ENCODE measurements around the gene AKAP14.
"Not testable (repeated sequence)": the region's sequence is repeated elsewhere in the genome, so short reads cannot be mapped to it uniquely, and the experiment has no call there.

The AKAP14 gene

DNA sequence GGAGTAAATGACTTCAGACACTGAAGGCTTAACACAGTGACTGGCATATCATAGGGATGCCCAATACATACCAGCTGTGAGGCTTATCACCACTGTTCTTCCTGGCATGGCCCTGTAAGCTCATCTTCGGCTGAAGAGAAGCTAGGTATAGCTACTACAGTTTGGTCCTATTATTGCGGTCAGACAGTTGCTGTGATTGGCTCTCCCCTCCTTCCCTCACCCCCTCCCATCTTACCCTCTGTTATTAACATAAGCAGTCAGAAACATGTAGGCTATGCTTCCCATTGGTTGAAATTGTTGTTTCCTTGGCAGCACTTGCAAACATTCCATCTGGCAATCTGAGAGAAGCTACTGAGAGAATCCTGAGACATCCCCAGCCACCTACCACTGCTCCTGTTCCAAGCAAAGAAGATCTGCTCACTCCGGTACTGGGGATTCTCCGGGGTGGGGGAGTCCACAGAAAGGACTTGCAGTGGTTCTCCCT is at the start of gene AKAP14:
Gene AKAP14 (plus strand): TSS at position 51 of the 484 bp plus-strand sequence. CDS start 7,331 bp downstream, outside the sequence.
- DNase-seq: no peak

DNA sequence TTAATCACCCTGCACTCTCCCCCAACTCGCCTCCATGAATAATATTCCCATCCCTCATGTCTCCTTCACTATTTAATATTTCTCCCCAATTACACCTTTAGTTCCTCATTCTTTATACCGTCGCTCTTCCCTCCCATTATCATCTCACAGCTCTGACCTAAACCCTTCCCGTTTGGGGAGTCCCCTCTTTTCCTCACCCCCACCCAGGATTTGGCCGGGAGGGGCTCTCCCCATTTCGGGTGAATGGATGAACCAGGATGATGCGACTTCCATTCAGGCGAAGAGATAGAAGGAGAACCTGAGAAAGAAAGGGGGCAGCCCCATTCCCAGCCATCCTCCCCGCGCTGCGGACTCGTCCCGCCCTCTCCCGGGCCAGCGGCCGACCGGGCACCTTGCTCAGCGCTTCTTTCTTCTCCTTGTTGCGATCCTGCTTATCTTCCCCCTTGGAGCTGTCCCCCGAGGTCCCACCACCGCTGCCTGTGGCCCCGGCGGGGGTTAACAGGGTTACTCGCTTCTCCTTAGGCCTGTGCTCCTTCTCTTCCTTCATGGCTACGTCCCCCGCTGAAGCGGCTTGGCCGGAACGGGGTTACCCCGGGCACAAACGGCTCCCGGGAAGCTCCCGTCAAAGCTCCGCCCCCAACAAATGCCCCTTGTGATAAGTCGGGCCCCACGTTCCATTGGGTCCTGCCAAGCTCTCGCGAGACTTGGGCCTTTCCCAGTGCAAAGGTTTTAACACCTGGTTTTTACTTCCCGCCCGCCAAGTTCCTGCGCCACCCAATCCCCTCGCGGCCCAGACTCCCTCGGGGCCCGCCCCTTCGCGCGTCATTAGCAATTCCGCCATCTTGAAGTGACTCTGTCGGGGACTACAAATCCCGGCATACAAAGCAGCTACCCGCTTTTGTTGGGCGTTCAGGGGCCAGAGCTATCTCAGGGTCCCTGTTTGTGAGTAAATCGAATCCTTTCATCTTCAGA is 43.0 kb upstream of the AKAP14 start, which contains the start of gene UPF3B:
Gene UPF3B (minus strand): TSS at position 582 of the 972 bp plus-strand sequence. CDS start 35 bp downstream, at position 547.
- DNase-seq: peak; percentile 93

DNA sequence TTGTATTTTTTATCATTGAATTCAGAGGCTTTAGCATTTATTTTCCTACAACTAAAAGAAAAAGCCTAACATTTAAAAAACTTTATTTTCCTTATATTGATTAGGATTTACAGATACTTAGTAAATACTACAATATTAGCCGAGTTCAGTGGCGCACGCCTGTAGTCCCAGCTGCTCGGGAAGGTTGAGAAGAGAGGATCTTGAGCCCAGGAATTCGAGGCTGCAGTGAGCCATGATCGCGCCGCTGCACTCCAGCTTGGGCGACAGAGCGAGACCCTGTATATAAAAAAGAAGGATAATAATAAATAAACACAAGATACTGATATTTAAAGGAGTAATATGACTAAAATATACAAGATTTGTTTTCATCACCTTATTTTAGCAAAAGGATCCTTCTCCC is 42.2 kb upstream of the AKAP14 start:
- no peak for DNase-seq

DNA sequence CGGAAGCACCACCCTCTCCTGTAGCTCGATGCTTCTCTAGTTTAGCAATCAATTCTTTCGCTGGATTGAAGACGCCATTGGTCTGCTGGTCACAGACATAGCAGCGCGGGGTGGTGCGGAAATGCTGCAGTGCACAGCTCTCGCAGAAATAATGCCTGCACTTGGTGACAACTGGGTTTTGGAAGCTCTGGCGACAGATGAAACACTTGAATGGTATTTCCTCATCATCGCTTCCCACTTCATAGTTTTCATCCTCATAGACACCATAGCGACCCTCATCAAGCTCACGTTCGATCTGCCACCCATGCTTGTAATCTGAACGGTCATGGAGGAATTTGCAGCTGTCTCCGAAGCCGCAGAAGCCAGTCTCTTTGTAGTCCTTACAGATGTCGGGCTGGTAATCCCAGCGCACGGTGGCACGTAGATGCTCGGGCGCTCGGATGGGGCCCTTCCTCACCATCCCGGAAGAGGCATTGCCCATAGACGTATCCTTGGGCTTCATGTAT is 25.0 kb upstream of the AKAP14 start:
- DNase-seq: no peak

DNA sequence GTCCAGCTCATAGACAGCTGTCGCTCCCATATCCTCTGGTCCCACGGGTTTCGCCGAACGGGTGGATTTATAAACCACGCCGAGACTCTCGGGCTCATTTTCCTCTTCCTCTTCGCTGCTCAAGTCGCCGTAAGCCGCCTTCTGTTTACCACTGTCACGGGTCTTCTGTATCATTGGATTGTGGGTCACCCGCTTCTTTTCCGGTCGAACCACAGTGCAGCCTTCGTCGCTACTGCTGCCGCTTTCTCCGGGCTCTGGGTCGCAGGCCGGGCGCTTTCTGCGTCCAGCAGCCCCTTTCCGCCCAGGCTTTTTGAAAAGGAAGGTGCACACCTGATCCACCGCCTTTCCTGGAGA is 24.5 kb upstream of the AKAP14 start:
- DNase-seq: no peak

DNA sequence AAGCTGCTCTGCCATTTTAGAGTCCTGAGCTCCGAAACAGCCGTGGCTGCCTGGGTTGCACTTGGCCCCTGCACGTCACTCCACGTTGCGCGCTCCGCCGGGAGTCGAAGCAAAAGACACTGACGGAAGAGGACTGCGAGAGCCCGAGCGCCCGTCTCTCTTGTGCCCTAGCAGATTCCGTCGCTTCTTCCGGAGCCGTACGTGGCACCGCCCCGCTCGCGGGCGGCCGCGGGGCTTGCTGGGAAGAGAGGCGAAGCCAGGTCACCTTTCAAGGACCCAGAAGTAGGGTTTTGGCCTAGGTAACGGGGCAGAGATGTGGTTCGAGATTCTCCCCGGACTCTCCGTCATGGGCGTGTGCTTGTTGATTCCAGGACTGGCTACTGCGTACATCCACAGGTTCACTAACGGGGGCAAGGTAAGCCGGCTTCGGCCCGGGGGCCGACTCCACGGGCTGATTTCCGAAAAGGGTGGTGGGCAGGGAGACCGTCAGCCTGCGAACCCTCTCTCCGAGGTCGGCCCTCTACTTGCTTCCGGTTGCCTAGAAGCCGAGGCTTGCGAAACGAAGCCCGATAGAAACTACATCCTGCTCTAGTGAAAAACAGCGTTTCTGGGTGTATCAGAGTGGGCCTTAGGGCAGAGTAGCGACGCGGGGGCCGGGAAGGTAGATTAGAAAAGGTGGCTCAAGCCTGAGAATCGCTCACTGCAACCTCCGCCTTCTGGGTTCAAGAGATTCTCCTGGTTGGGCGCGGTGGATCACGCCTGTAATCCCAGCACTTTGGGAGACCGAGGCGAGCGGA is 23.9 kb upstream of the AKAP14 start, which contains the start of the genes NDUFA1 and RNF113A:
Gene NDUFA1 (plus strand): TSS at position 234 of the 797 bp plus-strand sequence. CDS start 80 bp downstream, at position 314.
Gene RNF113A (minus strand): TSS at position 135 of the 797 bp plus-strand sequence. CDS start 120 bp downstream, at position 15.
- no peak for DNase-seq

DNA sequence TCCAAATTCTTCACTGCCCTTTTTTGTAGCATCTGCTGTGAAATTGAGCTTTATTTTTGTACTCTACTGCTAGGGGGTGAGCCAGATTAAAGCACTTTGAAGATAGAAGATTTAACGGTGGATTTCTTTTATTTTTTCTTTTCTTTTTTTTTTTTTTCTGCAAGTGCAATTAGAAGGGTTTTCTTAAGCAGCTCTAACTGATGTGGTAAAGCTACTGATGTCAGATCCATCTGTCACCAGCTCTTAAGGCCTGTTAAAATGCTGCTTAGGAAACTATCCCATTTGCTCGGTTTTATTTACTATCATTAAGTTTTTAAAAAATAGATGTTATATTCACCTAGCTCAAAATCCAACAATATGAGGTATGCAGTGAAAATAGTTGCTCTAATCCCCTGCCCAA is 17.0 kb upstream of the AKAP14 start:
- DNase-seq: no peak

DNA sequence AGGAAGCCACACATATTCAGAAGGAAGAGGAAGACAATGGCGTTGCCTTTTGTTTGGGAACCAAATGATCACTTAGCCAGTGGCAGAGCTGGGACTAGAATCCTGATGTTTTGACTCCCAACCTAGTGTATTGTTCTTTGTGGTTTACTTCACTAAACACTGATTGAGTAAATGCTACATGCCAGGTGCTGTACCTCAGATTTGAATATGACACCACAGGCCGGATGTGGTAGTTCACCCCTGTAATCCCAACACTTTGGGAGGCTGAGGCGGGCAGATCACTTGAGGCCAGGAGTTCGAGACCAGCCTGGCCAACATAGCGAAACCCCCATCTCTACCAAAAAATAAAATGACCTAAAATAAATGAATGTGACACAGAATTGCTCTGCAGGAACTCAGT is 15.6 kb upstream of the AKAP14 start:
- no peak for DNase-seq

DNA sequence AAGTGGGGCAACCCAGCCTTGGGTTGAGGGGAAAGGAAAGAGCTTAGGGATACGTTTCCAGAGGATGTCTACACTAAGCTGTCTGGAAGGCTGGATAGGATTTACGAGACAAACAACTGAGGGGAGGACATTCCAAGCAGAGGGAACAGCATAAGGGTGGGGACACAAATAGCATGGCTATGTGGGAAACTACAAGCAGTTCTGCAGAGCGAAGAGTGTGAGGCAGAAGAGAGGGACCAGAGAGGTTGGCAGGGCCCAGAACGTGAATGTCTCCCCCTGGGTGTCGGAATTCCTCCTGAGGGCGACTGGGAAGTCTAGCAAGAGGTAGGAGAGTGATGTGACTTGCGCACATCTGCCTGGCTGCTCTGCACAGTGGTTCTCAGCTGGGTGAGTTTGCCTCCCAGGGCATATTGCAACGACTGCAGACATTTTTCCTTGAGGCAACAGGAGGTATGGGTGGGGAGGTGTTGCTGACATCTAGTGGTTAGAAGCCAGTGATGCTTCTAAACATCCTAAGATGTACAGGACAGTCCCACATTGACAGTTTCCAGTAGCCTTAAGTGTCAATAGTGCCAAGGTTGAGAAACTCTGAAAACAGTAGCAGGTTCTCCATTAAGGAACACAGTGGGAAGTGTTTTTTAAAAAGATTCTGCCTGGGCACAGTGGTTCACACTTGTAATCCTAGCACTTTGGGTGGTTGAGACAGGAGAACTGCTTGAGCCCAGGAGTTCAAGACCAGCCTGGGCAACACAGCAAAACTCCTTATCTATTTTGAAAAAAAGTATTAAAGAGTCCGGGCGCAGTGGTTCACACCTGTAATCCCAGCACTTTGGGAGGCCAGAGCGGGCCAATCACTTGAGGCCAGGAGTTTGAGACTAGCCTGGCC is 14.9 kb upstream of the AKAP14 start:
- no peak for DNase-seq

DNA sequence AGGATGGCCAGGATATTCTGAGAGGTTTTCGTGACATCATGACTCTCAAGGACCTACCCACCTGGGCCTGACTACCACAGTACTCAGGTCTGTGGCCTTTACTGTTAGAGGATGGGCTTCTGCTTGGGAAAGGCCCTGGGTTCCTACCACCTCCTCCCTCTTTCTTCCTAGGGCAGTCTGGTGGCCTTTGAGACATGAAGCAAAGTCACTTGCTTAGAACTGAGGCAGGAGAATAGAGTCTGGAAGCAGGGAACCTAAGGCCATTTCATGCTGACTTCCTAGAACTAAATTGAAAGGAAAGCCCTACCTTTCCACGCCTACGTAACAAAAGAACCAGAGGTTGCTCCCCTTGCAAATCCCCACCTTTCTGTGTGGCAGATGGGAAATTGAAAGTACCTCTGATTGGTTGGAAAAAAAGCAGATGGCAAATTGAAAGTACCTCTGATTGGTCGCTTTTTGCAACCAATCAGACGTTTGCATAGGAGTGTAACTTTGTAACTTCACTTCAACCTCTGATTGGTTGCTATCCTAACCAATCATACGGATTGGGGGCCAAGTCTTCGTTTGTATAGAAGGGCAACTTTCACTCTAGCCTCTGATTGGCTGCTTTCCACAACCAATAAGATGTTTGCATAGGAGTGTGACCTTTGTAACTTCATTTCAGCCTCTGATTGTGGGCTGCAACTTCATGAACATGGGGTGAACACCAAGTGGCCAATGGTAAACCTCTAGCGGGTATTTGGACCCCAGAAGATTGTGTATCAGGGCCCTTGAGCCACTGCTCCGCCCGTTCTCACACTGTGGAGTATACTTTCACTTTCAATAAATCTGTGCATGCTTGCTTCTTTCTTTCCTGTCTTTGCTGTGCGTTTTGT is 9.9 kb upstream of the AKAP14 start:
- DNase-seq: no peak

DNA sequence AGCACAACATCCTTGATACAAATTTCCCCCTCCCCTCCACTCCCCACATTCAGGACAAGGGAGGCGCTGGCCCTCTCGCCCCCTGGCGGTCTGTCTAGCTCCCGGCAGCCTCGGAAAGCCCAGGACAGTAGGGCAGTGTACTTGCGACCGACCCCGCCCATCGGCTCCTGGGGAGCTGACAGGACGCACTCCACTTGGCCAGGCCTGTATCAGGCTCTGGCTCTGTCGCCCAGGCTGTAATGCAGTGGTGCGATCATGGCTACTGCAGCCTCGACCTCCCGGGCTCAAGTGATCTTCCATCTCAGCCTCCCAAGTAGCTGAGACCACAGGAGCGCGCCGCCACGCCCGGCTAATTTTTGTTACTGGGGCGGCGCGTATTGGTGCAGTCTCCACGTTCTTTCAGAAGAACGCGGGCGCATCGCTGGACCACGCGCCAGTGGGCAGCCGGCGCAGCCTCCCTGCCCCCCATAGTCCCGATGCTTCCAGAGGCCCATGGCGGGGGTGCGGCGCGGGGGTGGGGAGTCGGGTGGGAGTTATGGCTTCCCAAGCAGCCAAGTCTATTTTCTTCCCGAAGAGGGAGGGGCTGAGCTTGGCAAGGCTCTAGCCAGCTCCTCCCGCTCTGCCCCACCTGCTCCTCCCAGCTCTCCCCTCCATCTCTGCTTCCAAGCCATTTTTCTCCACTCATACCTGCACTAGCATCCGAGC is 7.8 kb upstream of the AKAP14 start:
- no peak for DNase-seq

DNA sequence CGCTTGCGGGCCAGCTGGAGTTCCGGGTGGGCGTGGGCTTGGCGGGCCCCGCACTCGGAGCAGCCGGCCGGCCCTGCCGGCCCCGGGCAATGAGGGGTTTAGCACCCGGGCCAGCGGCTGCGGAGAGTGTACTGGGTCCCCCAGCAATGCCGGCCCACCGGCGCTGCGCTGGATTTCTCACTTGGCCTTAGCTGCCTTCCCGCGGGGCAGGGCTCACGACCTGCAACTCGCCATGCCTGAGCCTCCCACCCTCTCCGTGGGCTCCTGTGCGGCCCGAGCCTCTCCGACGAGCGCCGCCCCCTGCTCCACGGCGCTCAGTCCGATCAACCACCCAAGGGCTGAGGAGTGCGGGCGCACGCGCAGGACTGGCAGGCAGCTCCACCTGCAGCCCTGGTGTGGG is 5.1 kb upstream of the AKAP14 start:
- DNase-seq: not testable (repeated sequence)

DNA sequence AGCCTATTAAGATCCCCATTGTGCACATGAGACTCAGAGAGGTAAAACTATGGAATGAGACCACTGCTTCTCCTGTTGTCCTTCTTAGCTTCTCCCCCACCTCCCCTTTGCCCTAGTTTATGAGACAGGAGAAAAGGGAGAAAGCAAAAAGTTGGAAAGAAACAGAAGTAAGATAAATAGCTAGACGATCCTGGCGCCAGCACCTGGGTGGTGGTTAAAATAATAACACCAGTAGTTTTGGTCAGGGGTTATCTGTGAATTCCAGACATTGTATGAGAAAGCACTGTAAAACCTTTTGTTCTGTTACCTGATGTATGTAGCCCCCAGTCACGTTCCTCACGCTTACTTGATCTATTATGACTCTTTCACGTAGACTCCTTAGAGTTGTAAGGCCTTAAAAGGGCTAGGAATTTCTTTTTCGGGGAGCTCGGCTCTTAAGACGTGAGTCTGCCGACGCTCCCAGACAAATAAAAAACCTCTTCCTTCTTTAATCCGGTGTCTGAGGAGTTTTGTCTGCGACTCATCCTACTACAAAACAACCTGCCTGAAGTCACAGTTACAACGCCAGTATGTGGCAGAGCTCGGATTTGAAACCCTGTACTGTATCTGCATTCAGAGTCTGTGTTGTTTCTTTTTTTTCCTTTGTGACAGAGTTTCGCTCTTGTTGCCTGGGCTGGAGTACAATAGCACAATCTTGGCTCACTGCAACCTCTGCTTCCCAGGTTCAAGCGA is 3.6 kb upstream of the AKAP14 start:
- DNase-seq: not testable (repeated sequence)

DNA sequence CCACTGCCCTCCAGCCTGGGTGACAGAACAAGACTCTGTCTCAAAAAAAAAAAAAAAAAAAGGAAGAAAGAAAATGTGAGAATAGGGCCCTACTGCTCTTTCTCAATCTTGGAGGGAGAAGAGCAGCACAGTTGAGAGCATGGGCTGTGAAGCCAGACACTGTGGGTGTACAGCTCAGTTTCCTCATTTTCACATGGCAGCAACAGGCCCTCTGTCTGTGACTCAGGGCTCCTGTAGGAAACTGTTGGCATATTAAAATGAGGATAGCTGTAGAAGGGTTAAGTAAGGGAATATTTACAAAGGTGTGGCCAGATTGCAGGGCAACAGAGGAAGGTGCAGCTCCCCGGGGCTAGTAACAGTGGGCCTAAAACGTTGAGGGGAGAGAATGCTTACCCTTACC is 3.4 kb downstream of the AKAP14 start:
- no peak for DNase-seq

DNA sequence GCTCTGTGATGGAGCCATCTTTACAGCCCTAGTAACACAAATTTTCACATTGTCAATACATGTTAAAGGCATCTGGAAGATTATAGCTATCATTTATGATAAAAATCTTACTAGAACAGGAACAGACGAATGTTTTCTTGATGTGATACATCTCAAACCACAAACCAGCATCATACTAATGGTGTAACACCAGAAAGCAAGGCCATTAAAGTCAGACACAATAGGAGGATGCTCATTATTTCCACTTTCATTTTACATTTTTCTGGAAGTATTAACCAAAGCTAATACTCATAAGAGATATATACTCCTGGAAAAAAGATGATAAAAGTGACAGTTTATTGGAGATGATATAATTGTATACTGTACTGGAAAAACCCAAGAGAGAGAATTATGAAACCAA is 5.3 kb downstream of the AKAP14 start:
- DNase-seq: no peak

DNA sequence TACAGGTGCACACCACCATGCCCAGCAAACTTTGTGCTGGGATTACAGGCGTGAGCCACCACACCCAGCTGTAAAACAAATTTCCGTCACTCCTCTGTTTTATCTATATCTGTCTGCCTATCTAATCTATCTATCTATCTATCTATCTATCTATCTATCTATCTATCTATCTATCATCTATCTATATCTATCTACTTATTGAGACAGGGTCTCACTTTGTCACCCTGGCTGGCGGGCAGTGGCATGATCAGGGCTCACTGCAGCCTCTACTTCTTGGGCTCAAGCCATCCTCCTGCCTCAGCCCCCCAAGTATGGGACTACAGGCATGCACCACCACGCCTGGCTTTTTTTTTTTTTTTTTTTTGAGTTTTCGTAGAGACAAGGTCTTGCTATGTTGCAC is 20.6 kb downstream of the AKAP14 start:
- no peak for DNase-seq

DNA sequence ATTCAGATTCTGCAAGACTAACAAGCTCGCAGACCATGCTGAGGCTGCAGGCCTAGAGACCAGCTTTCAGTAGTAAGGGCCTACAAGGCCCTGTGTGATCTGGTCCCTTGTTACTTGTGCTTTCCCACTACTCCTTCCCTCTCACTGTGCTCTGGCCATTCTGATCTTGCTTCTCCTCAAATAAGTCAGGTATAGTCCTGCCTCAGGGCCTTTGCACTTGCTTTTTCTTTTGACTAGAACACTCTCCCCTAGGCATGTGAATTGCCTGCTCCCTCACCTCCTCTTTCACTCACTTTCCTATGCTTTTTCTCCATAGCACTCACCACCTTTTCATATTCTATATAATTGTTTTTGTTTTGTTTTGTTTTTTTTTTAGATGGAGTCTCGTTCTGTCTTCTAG is 22.2 kb downstream of the AKAP14 start:
- DNase-seq: no peak

DNA sequence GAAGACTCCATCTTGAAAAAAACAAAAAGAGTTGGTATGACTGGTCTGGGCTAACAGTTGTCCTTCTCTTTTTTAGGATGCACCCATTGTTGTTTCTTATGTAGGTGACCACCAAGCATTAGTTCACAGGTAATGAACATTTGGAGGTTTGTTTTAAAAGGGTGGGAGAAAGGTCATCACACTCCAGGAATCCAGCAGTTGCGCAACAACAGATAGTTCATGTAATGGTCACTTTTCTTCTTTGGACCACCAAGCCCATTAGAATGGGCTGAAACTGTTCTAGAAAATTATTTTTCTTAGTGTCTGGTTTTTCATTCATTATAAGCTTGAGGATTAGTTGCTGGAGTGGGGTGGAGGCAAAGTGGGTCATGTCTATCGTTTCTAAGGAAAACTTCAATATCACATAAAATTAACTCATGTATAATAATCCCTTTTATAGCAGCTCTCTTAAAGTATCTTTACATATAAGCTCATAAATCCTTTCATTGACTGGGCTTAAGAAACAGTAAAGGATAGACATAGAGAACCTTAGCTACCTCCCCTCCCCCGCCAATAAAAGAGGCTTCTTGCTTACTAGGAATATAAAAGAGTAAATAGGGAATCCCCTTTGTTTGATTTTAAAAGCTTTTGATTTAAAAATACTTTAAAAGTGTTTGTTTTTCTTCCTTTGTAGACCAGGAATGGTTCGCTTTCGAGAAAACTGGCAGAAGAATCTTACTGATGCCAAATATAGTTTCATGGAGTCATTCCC is 24.3 kb downstream of the AKAP14 start:
- no peak for DNase-seq

DNA sequence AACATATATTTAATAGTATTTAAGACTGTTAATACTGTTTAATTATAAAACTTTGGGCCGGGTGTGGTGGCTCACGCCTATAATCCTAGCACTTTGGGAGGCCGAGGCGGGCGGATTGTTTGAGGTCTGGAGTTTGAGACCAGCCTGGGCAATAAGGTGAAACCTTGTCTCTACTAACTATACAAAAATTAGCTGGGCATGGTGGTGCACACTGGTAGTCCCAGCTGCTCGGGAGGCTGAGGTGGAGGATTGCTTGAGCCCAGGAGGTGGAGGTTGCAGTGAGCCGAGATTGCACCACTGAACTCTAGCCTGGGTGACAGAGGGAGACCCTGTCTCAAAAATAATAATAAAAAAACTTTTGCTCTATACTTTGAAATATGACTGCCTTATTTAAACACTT is 26.7 kb downstream of the AKAP14 start:
- DNase-seq: not testable (repeated sequence)
